ENCODE data around the gene PANX2. TPM values are rescaled to one million over a fixed set of nuclear protein-coding genes. Genes with fewer than 3 reads are reported as not detected.

Gene PANX2
- total and polyA plus RNA-seq, 9 of the 15 experiments (the other 6 are each of a cell fraction or from before 2014, with no cell fraction given) = 0.01 to 3.9 (median 0.67) TPM; not detected in 1

- TF ChIP-seq POLR2G (IDR thresholded peaks at IDR 0.05; ENCODE audit: low read depth, low read length) = 0 out of 2 replicates have a peak, but pooled peaks have one; percentile 7
- peak; percentile 47; the same call in 1 of the 2 replicates for TF ChIP-seq ZBTB7A (IDR thresholded peaks at IDR 0.05; ENCODE audit: borderline replicate concordance, control insufficient read depth, low read depth, low read length)
- TF ChIP-seq THRAP3 (IDR thresholded peaks at IDR 0.05; ENCODE audit: borderline replicate concordance) = no peak
- TF ChIP-seq PTRF (tag; IDR thresholded peaks at IDR 0.05) = no peak
- no peak for TF ChIP-seq KDM5B (IDR thresholded peaks at IDR 0.05; ENCODE audit: insufficient replicate concordance, low read depth, low read length)
- peak; percentile 36 for TF ChIP-seq CTCFL (IDR thresholded peaks at IDR 0.05; ENCODE audit: borderline replicate concordance, insufficient read depth, low read depth, low read length, poor library complexity, severe bottlenecking)
- TF ChIP-seq ZNF134 (CRISPR knock-in tag; conservative IDR thresholded peaks at IDR 0.05) = no peak
Observed at GRCh38 chr22:50206599-50206998, 36.1 kb downstream of the PANX2 start (continued).

GRCh38 chr22:50207383-50208140 lies 37.0 kb downstream of the PANX2 start:
- no TSS peak for BruUV-seq (replicated peaks)
- Histone ChIP-seq H4K20me1 (replicated peaks; ENCODE audit: control insufficient read depth, insufficient read depth, low read length) (0 out of 2 replicates have a peak, but pooled peaks cover 3% of the 10 kb centered on the region), H3K79me2 (ENCODE audit: control insufficient read depth, insufficient read depth, low read length) (peaks cover 6% of the 10 kb centered on the region; the same call in 1 of the 3 replicates), H3K27me3 (ENCODE audit: control insufficient read depth in 2 of 2, insufficient read depth in 2 of 2, low read length in 2 of 2) (no peaks in the 10 kb centered on the region), H3K9me1 (ENCODE audit: control insufficient read depth, insufficient read depth, low read length) (no peaks in the 10 kb centered on the region), H3K9ac (ENCODE audit: insufficient read depth in 1 of 2, low read depth in 2 of 2, low read length in 2 of 2) (no peak overlapping the region), H3K4me2 (ENCODE audit: insufficient read depth, low read length) (no peak overlapping the region), H3K4me1 (replicated peaks in 1 of 2; ENCODE audit: control insufficient read depth in 2 of 2, insufficient read depth in 2 of 2, low read length in 2 of 2) (peaks cover 0 to 37% of the 10 kb centered on the region in 2 experiments; a peak in 2 of 5 replicates), H3K9me3 (replicated peaks; ENCODE audit: control insufficient read depth, insufficient read depth, low read depth, low read length) (peaks cover 5% of the 10 kb centered on the region; the same call in 1 of the 2 replicates), H3K4me3 (no peak overlapping the region), H2AFZ (ENCODE audit: low read depth, low read length) (no peak overlapping the region), H3K36me3 (ENCODE audit: control insufficient read depth, insufficient read depth, low read length) (peaks cover 54% of the 10 kb centered on the region), H3K27ac (ENCODE audit: extremely low read depth, low read depth, low read length) (no peak overlapping the region)
- POLR2A ChIA-PET = no interaction called here
- ATAC-seq (no peak), FAIRE-seq (no peak), DNase-seq (ENCODE audit: extremely low read depth in 1 of 4, low spot score in 3 of 4) (no peak)
- intact Hi-C loops (cut with micrococcal nuclease) (no loop called here), in situ Hi-C loops (cut with MboI) (no loop called here)
- WGBS (ENCODE audit: insufficient coverage, low coverage, missing lambda C conversion rate) = 90% methylated on average over 15 of the region's 23 CpGs
- TF ChIP-seq POLR2G (IDR thresholded peaks at IDR 0.05; ENCODE audit: low read depth, low read length) = peak; percentile 57
- no peak for TF ChIP-seq ZNF318 (IDR thresholded peaks at IDR 0.05; ENCODE audit: borderline replicate concordance in 1 of 2, low read depth in 1 of 2)
- CTCF ChIA-PET (ENCODE audit: low intra/inter-chr PET ratio) = no interaction called here
